ENCODE measurements around the gene CCDC9. TPM values are rescaled to one million over a fixed set of nuclear protein-coding genes. Genes with fewer than 3 reads are reported as not detected.

CCDC9 gene
- total and polyA plus RNA-seq, 2 of the 8 experiments (the other 6 are each of a cell fraction or from before 2014, with no cell fraction given): 3.7 to 29.8 TPM

GRCh38 chr19:47306303-47306702 is 50.0 kb downstream of the CCDC9 start:
- Histone ChIP-seq H3K14ac (ENCODE audit: insufficient read length) (no peak overlapping the region), H2BK12ac (ENCODE audit: low read depth, low read length) (no peak overlapping the region), H2BK20ac (ENCODE audit: low read length) (no peak overlapping the region), H3K9me3 (ENCODE audit: insufficient read depth in 2 of 2, low read depth in 1 of 2, low read length in 1 of 2) (no peaks in the 10 kb centered on the region), H4K8ac (ENCODE audit: extremely low read depth, insufficient read depth, low read length) (no peak overlapping the region; the same call in 1 of the 2 replicates), H2AK5ac (ENCODE audit: low read depth, low read length) (no peak overlapping the region), H2BK15ac (ENCODE audit: low read length) (no peak overlapping the region), H3K18ac (ENCODE audit: extremely low read depth, low read length) (no peak overlapping the region), H3K27ac (ENCODE audit: low read depth, low read length) (no peak overlapping the region), H3K4me1 (replicated peaks in 1 of 4; ENCODE audit: control insufficient read depth in 3 of 4, insufficient read depth in 4 of 4, low read length in 3 of 4) (peaks cover 0 to 2% (median 0%) of the 10 kb centered on the region in 4 experiments; a peak in 2 of 7 replicates), H3K4me3 (ENCODE audit: extremely low read depth in 1 of 4, insufficient read depth in 2 of 4, low read depth in 3 of 4, low read length in 4 of 4) (no peak overlapping the region), H3K79me2 (ENCODE audit: control insufficient read depth in 1 of 2, insufficient read depth in 2 of 2, low read length in 2 of 2) (no peaks in the 10 kb centered on the region), H2BK5ac (ENCODE audit: low read depth, low read length) (no peak overlapping the region), H3K79me1 (ENCODE audit: low read depth, low read length) (no peaks in the 10 kb centered on the region), H2BK120ac (replicated peaks; ENCODE audit: low read depth, low read length) (no peak overlapping the region), H3K23me2 (ENCODE audit: low read depth, low read length) (no peaks in the 10 kb centered on the region), H3K36me3 (ENCODE audit: control insufficient read depth in 2 of 4, insufficient read depth in 4 of 4, low read length in 3 of 4) (no peaks in the 10 kb centered on the region), H4K5ac (ENCODE audit: insufficient read length, low read depth, low read length) (no peak overlapping the region), H4K91ac (replicated peaks; ENCODE audit: insufficient read length, low read length) (no peak overlapping the region), H3K9ac (replicated peaks in 1 of 4; ENCODE audit: extremely low read depth in 1 of 4, low read depth in 3 of 4, low read length in 3 of 4) (no peak overlapping the region), H3K23ac (ENCODE audit: insufficient read length) (no peak overlapping the region), H3K56ac (replicated peaks; ENCODE audit: insufficient read length, low read depth, low read length) (no peak overlapping the region), H3K27me3 (replicated peaks in 1 of 4; ENCODE audit: control insufficient read depth in 3 of 4, extremely low read depth in 1 of 4, insufficient read depth in 3 of 4, low read length in 3 of 4) (no peaks in the 10 kb centered on the region), H4K20me1 (replicated peaks in 1 of 2; ENCODE audit: control insufficient read depth in 1 of 2, insufficient read depth in 2 of 2, low read length in 2 of 2) (no peaks in the 10 kb centered on the region), H3K4ac (replicated peaks; ENCODE audit: insufficient read length, low read depth, low read length) (no peak overlapping the region), H3K4me2 (ENCODE audit: insufficient read depth in 1 of 2, low read depth in 2 of 2, low read length in 2 of 2) (no peak overlapping the region), H2AFZ (ENCODE audit: low read length) (no peak overlapping the region)
- DNase-seq (ENCODE audit: low read depth in 1 of 2, low spot score in 2 of 2) (no peak), FAIRE-seq (no peak)
- ChIA-PET CTCF (ENCODE audit: partially characterized antibody) (interaction anchor here (0.6 to 3.7 kb wide), 8 partner anchors 12 to 151 kb away, joined by 3 to 32 read pairs (median 6); no protein-coding TSS in a partner anchor), POLR2A (ENCODE audit: partially characterized antibody) (interaction anchor here (0.6 kb wide), 1 partner anchor 492 kb away, joined by 3 read pairs; no protein-coding TSS in a partner anchor)
- 89% methylated on average over 3 of the region's 3 CpGs; no CpG with 5 or more reads in 1 of the 2 experiments for WGBS, 2 experiments (ENCODE audit: extremely low coverage in 1 of 2, insufficient coverage in 1 of 2, insufficient read length in 1 of 2, insufficient replicate concordance in 2 of 2, low coverage in 1 of 2, low lambda C conversion rate in 2 of 2, missing lambda C conversion rate in 1 of 2)
- no peak for TF ChIP-seq CREB1 (IDR thresholded peaks at IDR 0.05)
- TF ChIP-seq KDM1A (IDR thresholded peaks at IDR 0.05; ENCODE audit: borderline replicate concordance, low read length): 0 out of 2 replicates have a peak, but pooled peaks have one; percentile 31

Data from H1 (cell line).